Right ventricle myocardium superior (tissue), 1 donor: ENCODE data around the gene OSBPL3. TPM values are rescaled to one million over a fixed set of nuclear protein-coding genes. Genes with fewer than 3 reads are reported as not detected.
"Not testable (repeated sequence)": the region's sequence is repeated elsewhere in the genome, so short reads cannot be mapped to it uniquely, and the experiment has no call there.

Experiments used
- ATAC-seq: fragments of 200-7000 bp; cut with Tn5 transposase; one replicate; pipeline ENCODE4 v1.9.1; 2020; ENCODE audit warnings: mild to moderate bottlenecking; ENCODE audit not compliant: poor library complexity
- DNase-seq: peaks from one replicate; pipeline ENCODE4 v3.0.0-alpha.2; 2020
- intact Hi-C: fragments of 100-400 bp; cut with DNase I; formaldehyde crosslinking; loops from one replicate; pipeline ENCODE4 v1.11.2; 2022
- total RNA-seq: library from RNA; stranded (reverse); fragmentation: NEBNext Ultra II Directional; extraction: Animal tissue kit (Norgen Biotek cat#: 25700); gene quantifications from one replicate; pipeline ENCODE4 v1.2.1, GENCODE V29; 2021
- donor health status: DM: no; HTN: yes; CAD: no; lungs with severe emphysema.

The OSBPL3 gene
- total RNA-seq, 1 donor from 2014 or later, result 8.4 TPM

- no peak for DNase-seq
- intact Hi-C loops, result no loop called here
- ATAC-seq, result no peak
Observed at GRCh38 chr7:24799506-24799905, 180.5 kb downstream of the OSBPL3 start.

GRCh38 chr7:24798261-24798660, 181.7 kb downstream of the OSBPL3 start:
- DNase-seq (no peak), ATAC-seq (no peak)
- intact Hi-C loops, result no loop called here

- intact Hi-C loops, result no loop called here
- no peak for ATAC-seq
- no peak for DNase-seq
Observed at GRCh38 chr7:24797270-24797669, 182.7 kb downstream of the OSBPL3 start.

GRCh38 chr7:24795407-24795767, 184.6 kb downstream of the OSBPL3 start:
- no peak for DNase-seq
- ATAC-seq, result no peak
- intact Hi-C loops, result no loop called here

- intact Hi-C loops, DNase-seq, ATAC-seq: not testable (repeated sequence)
Observed at GRCh38 chr7:24794751-24795406, 185.1 kb downstream of the OSBPL3 start.

GRCh38 chr7:24793982-24794648, 185.9 kb downstream of the OSBPL3 start:
- no peak for ATAC-seq
- no peak for DNase-seq
- intact Hi-C loops, result no loop called here

- ATAC-seq, result no peak
- intact Hi-C loops, result no loop called here
- no peak for DNase-seq
Observed at GRCh38 chr7:24788961-24789576, 190.9 kb downstream of the OSBPL3 start.

- DNase-seq (no peak), ATAC-seq (no peak)
- intact Hi-C loops, result no loop called here
Observed at GRCh38 chr7:24788075-24788474, 191.9 kb downstream of the OSBPL3 start.

- peak; percentile 41 for DNase-seq
- ATAC-seq, result no peak
- intact Hi-C loops, result no loop called here
Observed at GRCh38 chr7:24786941-24787340, 193.0 kb downstream of the OSBPL3 start.

- ATAC-seq, result no peak
- no peak for DNase-seq
- intact Hi-C loops, result no loop called here
Observed at GRCh38 chr7:24786306-24786705, 193.7 kb downstream of the OSBPL3 start.

GRCh38 chr7:24784277-24784676, 195.7 kb downstream of the OSBPL3 start:
- ATAC-seq, result no peak
- intact Hi-C loops, result no loop called here
- DNase-seq, result no peak

GRCh38 chr7:24783698-24784097, 196.3 kb downstream of the OSBPL3 start:
- no peak for DNase-seq
- no peak for ATAC-seq
- intact Hi-C loops, result no loop called here

- DNase-seq (no peak), ATAC-seq (no peak)
- intact Hi-C loops, result no loop called here
Observed at GRCh38 chr7:24781106-24781505, 198.9 kb downstream of the OSBPL3 start.

- intact Hi-C loops, result no loop called here
- no peak for DNase-seq
- ATAC-seq, result no peak
Observed at GRCh38 chr7:24779283-24779655, 200.7 kb downstream of the OSBPL3 start.

GRCh38 chr7:24778543-24779282, 201.3 kb downstream of the OSBPL3 start:
- peak; percentile 81 for ATAC-seq
- DNase-seq, result peak; percentile 51
- intact Hi-C loops, result no loop called here

- DNase-seq (no peak), ATAC-seq (no peak)
- intact Hi-C loops, result no loop called here
Observed at GRCh38 chr7:24777806-24778205, 202.2 kb downstream of the OSBPL3 start.

- ATAC-seq, result no peak
- intact Hi-C loops, result no loop called here
- no peak for DNase-seq
Observed at GRCh38 chr7:24773646-24774045, 206.3 kb downstream of the OSBPL3 start.

- DNase-seq (no peak), ATAC-seq (peak; percentile 55)
- intact Hi-C loops, result no loop called here
Observed at GRCh38 chr7:24769851-24770250, 210.1 kb downstream of the OSBPL3 start.

- DNase-seq (no peak), ATAC-seq (peak; percentile 16)
- intact Hi-C loops, result no loop called here
Observed at GRCh38 chr7:24769014-24769830, 210.8 kb downstream of the OSBPL3 start.
